H9 (cell line): ENCODE data around the gene CST5. TPM values are rescaled to one million over a fixed set of nuclear protein-coding genes. Genes with fewer than 3 reads are reported as not detected.
"Not testable (repeated sequence)": the region's sequence is repeated elsewhere in the genome, so short reads cannot be mapped to it uniquely, and the experiment has no call there.

Experiments used
- DNase-seq: peaks from one replicate; pipeline ENCODE4 v3.0.0-alpha.2; 2017
- H2AFZ ChIP-seq: one replicate; pipeline ENCODE4 v1.6.1; 2013; ENCODE audit warnings: mild to moderate bottlenecking, low read length, control low read depth, moderate library complexity
- H2AK5ac ChIP-seq: 2 replicates; pipeline ENCODE4 v1.6.1; 2013; ENCODE audit warnings: low read length, control low read depth, mixed read lengths; ENCODE audit not compliant: insufficient read length
- H2BK120ac ChIP-seq: one replicate; pipeline ENCODE4 v1.6.1; 2013; ENCODE audit warnings: low read depth, mild to moderate bottlenecking, low read length, control low read depth, inconsistent platforms; ENCODE audit not compliant: poor library complexity, severe bottlenecking
- H2BK12ac ChIP-seq: 2 replicates; pipeline ENCODE4 v1.6.1; 2013; ENCODE audit warnings: low read length, control low read depth, mixed read lengths, low read depth; ENCODE audit not compliant: insufficient read length
- H2BK15ac ChIP-seq: 2 replicates; pipeline ENCODE4 v1.6.1; 2013; ENCODE audit warnings: low read depth, low read length, control low read depth
- H2BK20ac ChIP-seq: one replicate; pipeline ENCODE4 v1.6.1; 2013; ENCODE audit warnings: low read depth, mild to moderate bottlenecking, low read length, control low read depth, inconsistent platforms; ENCODE audit not compliant: poor library complexity, severe bottlenecking
- H2BK5ac ChIP-seq: 2 replicates; pipeline ENCODE4 v1.6.1; 2013; ENCODE audit warnings: low read length, control low read depth, mixed read lengths; ENCODE audit not compliant: insufficient read length
- H3K14ac ChIP-seq: 2 replicates; pipeline ENCODE4 v1.6.1; 2013; ENCODE audit warnings: low read length, control low read depth; ENCODE audit not compliant: insufficient read depth
- H3K18ac ChIP-seq: 2 replicates; pipeline ENCODE4 v1.6.1; 2013; ENCODE audit warnings: low read depth, mild to moderate bottlenecking, mixed read lengths, low read length, control low read depth; ENCODE audit not compliant: insufficient read length
- H3K23ac ChIP-seq: 2 replicates; pipeline ENCODE4 v1.6.1; 2013; ENCODE audit warnings: low read length, control low read depth, mixed read lengths, low read depth; ENCODE audit not compliant: insufficient read length
- H3K23me2 ChIP-seq: 2 replicates; pipeline ENCODE4 v1.6.1; 2013; ENCODE audit warnings: low read depth, mild to moderate bottlenecking, mixed read lengths, low read length, control low read depth; ENCODE audit not compliant: insufficient read length, poor library complexity, severe bottlenecking
- H3K27ac ChIP-seq: 2 replicates; pipeline ENCODE4 v1.5.1; 2013; ENCODE audit warnings: low read length, control low read depth, mixed read lengths, low read depth; ENCODE audit not compliant: insufficient read length
- H3K27me3 ChIP-seq: 2 replicates; pipeline ENCODE4 v1.6.1; 2013; ENCODE audit warnings: low read length, control low read depth, inconsistent platforms; ENCODE audit not compliant: insufficient read depth
- H3K4ac ChIP-seq: 2 replicates; pipeline ENCODE4 v1.6.1; 2013; ENCODE audit warnings: low read depth, mild to moderate bottlenecking, control low read depth, inconsistent platforms, low read length, moderate library complexity
- H3K4me1 ChIP-seq: 2 replicates; pipeline ENCODE4 v1.6.1; 2013; ENCODE audit warnings: low read length, control low read depth, inconsistent platforms; ENCODE audit not compliant: insufficient read depth
- H3K4me2 ChIP-seq: 2 replicates; pipeline ENCODE4 v1.6.1; 2013; ENCODE audit warnings: low read length, control low read depth, mixed read lengths; ENCODE audit not compliant: insufficient read length, insufficient read depth
- H3K56ac ChIP-seq: 2 replicates; pipeline ENCODE4 v1.6.1; 2013; ENCODE audit warnings: low read depth, mild to moderate bottlenecking, mixed read lengths, low read length, control low read depth; ENCODE audit not compliant: insufficient read length
- H3K79me1 ChIP-seq: 2 replicates; pipeline ENCODE4 v1.6.1; 2013; ENCODE audit warnings: low read depth, mild to moderate bottlenecking, moderate library complexity, low read length, control low read depth, inconsistent platforms; ENCODE audit not compliant: insufficient read depth, poor library complexity, severe bottlenecking
- H3K79me2 ChIP-seq: 2 replicates; pipeline ENCODE4 v1.6.1; 2013; ENCODE audit warnings: low read length, control low read depth, inconsistent platforms; ENCODE audit not compliant: insufficient read depth
- H3K9ac ChIP-seq: 2 replicates; pipeline ENCODE4 v1.6.1; 2013; ENCODE audit warnings: low read length, control low read depth, mixed read lengths; ENCODE audit not compliant: insufficient read length; ENCODE audit errors: extremely low read depth
- H3K9me3 ChIP-seq: one replicate; pipeline ENCODE4 v1.6.1; 2013; ENCODE audit warnings: low read depth, low read length, inconsistent platforms; ENCODE audit not compliant: control insufficient read depth
- H3T11ph ChIP-seq: one replicate; pipeline ENCODE4 v1.6.1; 2013; ENCODE audit warnings: mild to moderate bottlenecking, low read length, control low read depth, inconsistent platforms
- H4K20me1 ChIP-seq: one replicate; pipeline ENCODE4 v1.6.1; 2013; ENCODE audit not compliant: control insufficient read depth, insufficient read length, insufficient read depth
- H4K5ac ChIP-seq: 2 replicates; pipeline ENCODE4 v1.6.1; 2013; ENCODE audit warnings: low read depth, mild to moderate bottlenecking, mixed read lengths, low read length, control low read depth; ENCODE audit not compliant: insufficient read length
- H4K8ac ChIP-seq: replicated peaks from 2 replicates; pipeline ENCODE4 v1.6.1; 2013; ENCODE audit warnings: low read length, control low read depth, mixed read lengths, low read depth; ENCODE audit not compliant: insufficient read length
- H4K91ac ChIP-seq: 2 replicates; pipeline ENCODE4 v1.6.1; 2013; ENCODE audit warnings: low read depth, mild to moderate bottlenecking, moderate library complexity, mixed read lengths, low read length, control low read depth; ENCODE audit not compliant: insufficient read length
- H3K27ac Mint-ChIP-seq, 3 experiments: 2 replicates in 2 of 3; 3 replicates in 1 of 3; pipeline ENCODE4 v1.8.0; 2020 to 2021; ENCODE audit warnings: mixed read lengths in 3 of 3, mild to moderate bottlenecking in 1 of 3, moderate library complexity in 1 of 3
- H3K27me3 Mint-ChIP-seq: 2 replicates; pipeline ENCODE4 v1.8.0; 2021; ENCODE audit warnings: low read depth, mild to moderate bottlenecking, moderate library complexity, mixed read lengths
- H3K36me3 Mint-ChIP-seq, 3 experiments: 2 replicates in 2 of 3; 3 replicates in 1 of 3; pipeline ENCODE4 v1.8.0; 2020 to 2021; ENCODE audit warnings: low read depth in 3 of 3, mixed read lengths in 3 of 3; ENCODE audit not compliant: insufficient read depth in 1 of 3
- H3K4me1 Mint-ChIP-seq, 2 experiments: 2 replicates each; pipeline ENCODE4 v1.8.0; 2020; ENCODE audit warnings: mixed read lengths in 2 of 2
- H3K4me3 Mint-ChIP-seq, 2 experiments: 2 replicates in 1 of 2; 3 replicates in 1 of 2; pipeline ENCODE4 v1.8.0; 2020 to 2021; ENCODE audit warnings: mild to moderate bottlenecking in 2 of 2, mixed read lengths in 2 of 2, moderate library complexity in 1 of 2
- H3K9me3 Mint-ChIP-seq, 2 experiments: 2 replicates in 1 of 2; 3 replicates in 1 of 2; pipeline ENCODE4 v1.8.0; 2020; ENCODE audit warnings: mild to moderate bottlenecking in 2 of 2, mixed read lengths in 2 of 2, moderate library complexity in 1 of 2
- CTCF ChIP-seq: fragments of 200-600 bp; sonication (generic); conservative IDR thresholded peaks from 3 replicates; pipeline ENCODE4 v1.8.0; 2021; ENCODE audit warnings: antibody characterized with exemption, mild to moderate bottlenecking
- WGBS: extraction: QIAGEN DNeasy Blood & Tissue Kit; methylation state at CpG from one replicate; pipeline ENCODE4 v1.1.7; 2013; ENCODE audit warnings: missing lambda C conversion rate, low lambda C conversion rate, mixed read lengths; ENCODE audit not compliant: insufficient read length; ENCODE audit errors: extremely low coverage; 5-methylcytosine and 5-hydroxymethylcytosine counted together
- total RNA-seq: library from RNA; stranded (reverse); gene quantifications from 2 replicates; pipeline ENCODE4 v1.2.1, GENCODE V29; 2021

CST5 gene
- total RNA-seq, 1 experiment from 2014 or later, result not detected

- no peaks in the 10 kb centered on the region for H4K20me1 ChIP-seq
- Mint-ChIP-seq H3K27me3 (peaks cover 3% of the 10 kb centered on the region; the same call in 1 of the 2 replicates), H3K27ac (no peak overlapping the region), H3K4me1 (peaks cover 6 to 9% of the 10 kb centered on the region in 2 experiments), H3K9me3 (no peaks in the 10 kb centered on the region), H3K36me3 (no peaks in the 10 kb centered on the region; a peak in 1 of 7 replicates), H3K4me3 (no peak overlapping the region)
- no peaks in the 10 kb centered on the region for H3K79me1 ChIP-seq
- no peak overlapping the region for H3K4ac ChIP-seq
- H3K27ac ChIP-seq, result no peak overlapping the region
- no peak overlapping the region for H2AFZ ChIP-seq
- no CpG with 5 or more reads among the region's 1 CpG for WGBS
- no peaks in the 10 kb centered on the region for H3K23me2 ChIP-seq
- H3K9me3 ChIP-seq, result no peaks in the 10 kb centered on the region
- no peak overlapping the region for H2BK5ac ChIP-seq
- no peak overlapping the region for H3K9ac ChIP-seq
- no peak for DNase-seq
- no peak overlapping the region for H3T11ph ChIP-seq
- H4K91ac ChIP-seq, result no peak overlapping the region
- no peak overlapping the region for H3K56ac ChIP-seq
- no peak overlapping the region for H3K14ac ChIP-seq
- no peak overlapping the region for H2AK5ac ChIP-seq
- no peaks in the 10 kb centered on the region for H3K27me3 ChIP-seq
- no peak overlapping the region for H4K5ac ChIP-seq
- H2BK15ac ChIP-seq, result no peak overlapping the region
- no peak overlapping the region for H2BK120ac ChIP-seq
- no peak overlapping the region for H2BK20ac ChIP-seq
- no peak overlapping the region for H2BK12ac ChIP-seq
- H3K4me2 ChIP-seq, result no peak overlapping the region
- TF ChIP-seq CTCF, result no peak
- no peak overlapping the region for H4K8ac ChIP-seq
- no peak overlapping the region for H3K23ac ChIP-seq
- H3K4me1 ChIP-seq, result no peaks in the 10 kb centered on the region
- no peaks in the 10 kb centered on the region for H3K79me2 ChIP-seq
- H3K18ac ChIP-seq, result no peak overlapping the region
Observed at GRCh38 chr20:23915844-23916243, 36.3 kb upstream of the CST5 start.

- H3K9ac ChIP-seq, H4K8ac ChIP-seq, H2BK15ac ChIP-seq, H3K23ac ChIP-seq, H4K5ac ChIP-seq, H4K20me1 ChIP-seq, H3K9me3 Mint-ChIP-seq, H3K56ac ChIP-seq, H3K4ac ChIP-seq, H3K4me1 Mint-ChIP-seq, H3K4me1 ChIP-seq, H2BK12ac ChIP-seq, H2BK120ac ChIP-seq, H3K23me2 ChIP-seq, DNase-seq, H3K27ac ChIP-seq, H3K14ac ChIP-seq, H3K4me3 Mint-ChIP-seq, H3K79me1 ChIP-seq, H4K91ac ChIP-seq, H3K18ac ChIP-seq, H2BK5ac ChIP-seq, H3K4me2 ChIP-seq, H2AFZ ChIP-seq, H2BK20ac ChIP-seq, H3K79me2 ChIP-seq, H3K27me3 ChIP-seq, H3K36me3 Mint-ChIP-seq, H3K27ac Mint-ChIP-seq, H3K9me3 ChIP-seq, H3K27me3 Mint-ChIP-seq, H3T11ph ChIP-seq, H2AK5ac ChIP-seq: not testable (repeated sequence)
- WGBS, result no CpG with 5 or more reads among the region's 4 CpGs
Observed at GRCh38 chr20:23914469-23914868, 34.9 kb upstream of the CST5 start.
